ENCODE results near the gene SGMS1. TPM values are rescaled to one million over a fixed set of nuclear protein-coding genes. Genes with fewer than 3 reads are reported as not detected.

SGMS1 gene
- total RNA-seq, 1 donor from 2014 or later: 9.2 TPM

DNA sequence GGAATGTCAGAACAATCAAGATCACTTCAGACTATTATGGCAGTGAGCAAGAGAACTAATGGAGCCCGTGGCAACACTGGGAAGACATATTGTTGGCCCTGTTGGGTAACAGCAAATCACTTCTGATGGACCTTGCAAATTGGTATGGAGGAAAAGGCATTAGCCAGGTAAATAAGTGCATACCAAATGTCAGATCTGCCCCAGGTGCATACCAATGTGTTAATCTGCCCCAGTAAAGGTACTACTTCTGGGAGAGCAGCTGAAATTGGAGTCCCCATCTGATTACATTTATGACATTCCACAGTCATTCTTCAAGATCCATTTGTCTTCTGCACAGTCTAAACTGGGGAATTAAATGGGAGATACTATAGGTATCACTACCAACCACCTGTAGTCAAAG, 3.7 kb upstream of the SGMS1 start:
- H3F3A ChIP-seq (ENCODE audit: low read depth): peaks cover 33% of the 10 kb centered on the region
- no peak overlapping the region for H2AFZ ChIP-seq (replicated peaks)
- H3K27ac ChIP-seq: no peak overlapping the region
- peaks cover 6% of the 10 kb centered on the region for H4K20me1 ChIP-seq (ENCODE audit: low read depth)
- Mint-ChIP-seq H3K27ac (no peak overlapping the region), H3K9me3 (no peaks in the 10 kb centered on the region), H3K36me3 (peaks cover 3% of the 10 kb centered on the region), H3K4me1 (peaks cover 9% of the 10 kb centered on the region), H3K4me3 (no peak overlapping the region), H3K27me3 (ENCODE audit: insufficient read depth, low read depth) (no peaks in the 10 kb centered on the region)
- H3K79me2 ChIP-seq (ENCODE audit: low read depth): no peaks in the 10 kb centered on the region
- no peaks in the 10 kb centered on the region for H3K9me3 ChIP-seq (ENCODE audit: low read depth)
- no peak overlapping the region for H3K9ac ChIP-seq
- no peak for DNase-seq (ENCODE audit: low spot score)
- H3K4me3 ChIP-seq: no peak overlapping the region
- H3K4me2 ChIP-seq: no peak overlapping the region
- TF ChIP-seq EZH2 (IDR thresholded peaks at IDR 0.05): no peak
- TF ChIP-seq, protein P1, sequence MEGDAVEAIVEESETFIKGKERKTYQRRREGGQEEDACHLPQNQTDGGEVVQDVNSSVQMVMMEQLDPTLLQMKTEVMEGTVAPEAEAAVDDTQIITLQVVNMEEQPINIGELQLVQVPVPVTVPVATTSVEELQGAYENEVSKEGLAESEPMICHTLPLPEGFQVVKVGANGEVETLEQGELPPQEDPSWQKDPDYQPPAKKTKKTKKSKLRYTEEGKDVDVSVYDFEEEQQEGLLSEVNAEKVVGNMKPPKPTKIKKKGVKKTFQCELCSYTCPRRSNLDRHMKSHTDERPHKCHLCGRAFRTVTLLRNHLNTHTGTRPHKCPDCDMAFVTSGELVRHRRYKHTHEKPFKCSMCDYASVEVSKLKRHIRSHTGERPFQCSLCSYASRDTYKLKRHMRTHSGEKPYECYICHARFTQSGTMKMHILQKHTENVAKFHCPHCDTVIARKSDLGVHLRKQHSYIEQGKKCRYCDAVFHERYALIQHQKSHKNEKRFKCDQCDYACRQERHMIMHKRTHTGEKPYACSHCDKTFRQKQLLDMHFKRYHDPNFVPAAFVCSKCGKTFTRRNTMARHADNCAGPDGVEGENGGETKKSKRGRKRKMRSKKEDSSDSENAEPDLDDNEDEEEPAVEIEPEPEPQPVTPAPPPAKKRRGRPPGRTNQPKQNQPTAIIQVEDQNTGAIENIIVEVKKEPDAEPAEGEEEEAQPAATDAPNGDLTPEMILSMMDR (IDR thresholded peaks at IDR 0.05): no peak
- no peak for TF ChIP-seq EZH2phosphoT487 (IDR thresholded peaks at IDR 0.05)
- no peaks in the 10 kb centered on the region for H3K36me3 ChIP-seq
- H3K4me1 ChIP-seq: peaks cover 4% of the 10 kb centered on the region
- H3K27me3 ChIP-seq: peaks cover 2% of the 10 kb centered on the region

GRCh38 chr10:50625649-50626132, 1.9 kb upstream of the SGMS1 start:
- Histone ChIP-seq H3F3A (ENCODE audit: low read depth) (peaks cover 41% of the 10 kb centered on the region), H3K27me3 (peaks cover 5% of the 10 kb centered on the region), H3K9me3 (ENCODE audit: low read depth) (no peaks in the 10 kb centered on the region), H3K36me3 (no peaks in the 10 kb centered on the region), H3K4me3 (peak overlapping the region; percentile 71), H3K79me2 (ENCODE audit: low read depth) (peaks cover 10% of the 10 kb centered on the region), H4K20me1 (ENCODE audit: low read depth) (peaks cover 19% of the 10 kb centered on the region), H2AFZ (replicated peaks) (peak overlapping the region; percentile 80), H3K9ac (peak overlapping the region; percentile 72), H3K27ac (peak overlapping the region; percentile 97), H3K4me1 (peaks cover 10% of the 10 kb centered on the region), H3K4me2 (peak overlapping the region; percentile 89)
- no peak for TF ChIP-seq EZH2phosphoT487 (IDR thresholded peaks at IDR 0.05)
- TF ChIP-seq, protein P1 (IDR thresholded peaks at IDR 0.05): no peak
- TF ChIP-seq EZH2 (IDR thresholded peaks at IDR 0.05): no peak
- DNase-seq (ENCODE audit: low spot score): peak; percentile 17
- peak overlapping the region; percentile 98 for H3K27ac Mint-ChIP-seq
- H3K36me3 Mint-ChIP-seq: peaks cover 1% of the 10 kb centered on the region
- H3K4me3 Mint-ChIP-seq: peak overlapping the region; percentile 97
- H3K27me3 Mint-ChIP-seq (ENCODE audit: insufficient read depth, low read depth): peaks cover 3% of the 10 kb centered on the region
- H3K4me1 Mint-ChIP-seq: peaks cover 19% of the 10 kb centered on the region
- no peaks in the 10 kb centered on the region for H3K9me3 Mint-ChIP-seq

GRCh38 chr10:50624866-50625501, 1.2 kb upstream of the SGMS1 start:
- Histone ChIP-seq H2AFZ (replicated peaks) (peak overlapping the region; percentile 80), H3K79me2 (ENCODE audit: low read depth) (peaks cover 17% of the 10 kb centered on the region), H3K4me3 (peak overlapping the region; percentile 71), H3K36me3 (no peaks in the 10 kb centered on the region), H3K4me2 (peak overlapping the region; percentile 89), H3K27me3 (peaks cover 5% of the 10 kb centered on the region), H3F3A (ENCODE audit: low read depth) (peaks cover 41% of the 10 kb centered on the region), H3K9me3 (ENCODE audit: low read depth) (no peaks in the 10 kb centered on the region), H4K20me1 (ENCODE audit: low read depth) (peaks cover 25% of the 10 kb centered on the region), H3K4me1 (peaks cover 12% of the 10 kb centered on the region), H3K9ac (peak overlapping the region; percentile 72), H3K27ac (peak overlapping the region; percentile 97)
- H3K36me3 Mint-ChIP-seq: peaks cover 1% of the 10 kb centered on the region
- peak; percentile 87 for DNase-seq (ENCODE audit: low spot score)
- peaks cover 19% of the 10 kb centered on the region for H3K4me1 Mint-ChIP-seq
- peak overlapping the region; percentile 98 for H3K27ac Mint-ChIP-seq
- H3K4me3 Mint-ChIP-seq: peak overlapping the region; percentile 97
- TF ChIP-seq EZH2phosphoT487 (IDR thresholded peaks at IDR 0.05) (no peak), EZH2 (IDR thresholded peaks at IDR 0.05) (no peak)
- TF ChIP-seq, protein P1 (IDR thresholded peaks at IDR 0.05): peak; percentile 54
- H3K27me3 Mint-ChIP-seq (ENCODE audit: insufficient read depth, low read depth): peaks cover 3% of the 10 kb centered on the region
- H3K9me3 Mint-ChIP-seq: no peaks in the 10 kb centered on the region

Measured in neural progenitor cell (in vitro differentiated cells).